Stimulated activated CD8-positive, alpha-beta memory T cell treated with anti-CD3 and anti-CD28 coated beads, Interleukin-4, amount 100 ng/mL, for 4 hours (primary cell): ENCODE results near the gene IGFL3.
"Not testable (repeated sequence)": the region's sequence is repeated elsewhere in the genome, so short reads cannot be mapped to it uniquely, and the experiment has no call there.

ENCODE experiments used
- DNase-seq, 2 donors: peaks; one replicate each; pipeline ENCODE4 v3.0.0-alpha.2; 2020; ENCODE audit warnings: low read depth in 2 of 2, low spot score in 1 of 2

IGFL3 gene

GRCh38 chr19:46126086-46126580 lies 1.6 kb upstream of the IGFL3 start:
- no peak for DNase-seq

DNA sequence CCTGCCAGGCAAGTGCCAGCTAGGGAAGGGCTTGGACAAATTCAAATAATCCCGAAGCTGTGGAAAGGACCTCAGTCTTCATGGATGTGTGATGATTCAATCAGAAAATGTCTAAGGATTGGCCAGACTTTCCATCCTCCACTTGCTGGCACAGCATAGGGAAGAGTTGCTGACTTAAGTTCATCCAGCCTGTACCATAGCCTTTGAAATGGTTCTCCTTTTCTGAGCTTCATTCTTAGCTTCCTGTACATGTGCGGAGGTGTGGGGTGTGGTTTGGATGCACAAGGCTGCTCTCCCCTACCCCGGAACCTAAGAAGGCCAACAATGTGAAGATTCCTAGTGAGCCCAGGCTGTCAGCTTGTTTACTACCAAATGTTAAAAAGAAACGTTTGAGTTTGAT lies 959 bp upstream of the IGFL3 start:
- no peak for DNase-seq

- DNase-seq = no peak
Observed at GRCh38 chr19:46118136-46118535, 6.4 kb downstream of the IGFL3 start.

GRCh38 chr19:46116121-46116520 lies 8.4 kb downstream of the IGFL3 start:
- DNase-seq = no peak

- DNase-seq = no peak
Observed at GRCh38 chr19:46115396-46116106, 8.9 kb downstream of the IGFL3 start.

DNA sequence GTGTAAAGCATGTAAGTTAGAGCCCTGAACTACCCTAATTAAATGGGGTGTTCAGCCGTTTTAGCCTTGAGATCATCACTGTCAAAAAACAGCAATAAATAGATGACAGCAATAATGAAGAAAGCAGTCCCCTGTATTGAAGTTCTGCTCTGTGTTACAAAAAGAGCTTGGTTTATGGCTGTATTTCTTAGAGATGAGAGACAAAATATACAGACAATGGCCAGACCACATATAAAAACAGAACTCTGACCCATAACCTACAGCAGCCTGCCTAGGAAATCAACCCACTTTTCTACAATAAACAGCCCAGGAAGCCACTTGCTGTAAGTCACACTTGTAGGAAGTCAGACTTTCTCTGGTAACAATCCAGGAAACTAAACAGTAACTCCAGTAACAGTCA lies 10.8 kb downstream of the IGFL3 start:
- no peak for DNase-seq

- no peak for DNase-seq
Observed at GRCh38 chr19:46112527-46112926, 12.0 kb downstream of the IGFL3 start.

- no peak for DNase-seq
Observed at GRCh38 chr19:46111376-46111775, 13.1 kb downstream of the IGFL3 start.

DNA sequence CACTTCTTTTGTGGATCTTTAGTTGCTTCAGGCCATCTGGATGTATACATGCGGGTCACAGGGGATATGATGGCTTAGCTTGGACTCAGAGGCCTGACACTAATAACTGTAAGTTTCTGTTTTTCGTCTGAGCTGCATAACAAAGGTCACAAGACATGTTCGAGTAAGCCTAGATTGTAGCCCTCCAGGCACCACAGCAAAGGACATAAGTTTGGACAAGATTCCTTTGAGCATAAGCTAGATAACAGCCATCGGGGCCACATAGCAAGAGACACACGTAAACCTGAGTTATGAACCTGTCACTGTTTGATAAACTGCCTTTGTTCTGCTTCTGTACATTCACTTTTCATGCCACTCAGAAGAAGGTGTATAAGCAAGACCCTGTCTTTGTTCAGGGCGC lies 14.6 kb downstream of the IGFL3 start:
- no peak for DNase-seq

- no peak for DNase-seq
Observed at GRCh38 chr19:46107371-46107770, 17.1 kb downstream of the IGFL3 start.

DNA sequence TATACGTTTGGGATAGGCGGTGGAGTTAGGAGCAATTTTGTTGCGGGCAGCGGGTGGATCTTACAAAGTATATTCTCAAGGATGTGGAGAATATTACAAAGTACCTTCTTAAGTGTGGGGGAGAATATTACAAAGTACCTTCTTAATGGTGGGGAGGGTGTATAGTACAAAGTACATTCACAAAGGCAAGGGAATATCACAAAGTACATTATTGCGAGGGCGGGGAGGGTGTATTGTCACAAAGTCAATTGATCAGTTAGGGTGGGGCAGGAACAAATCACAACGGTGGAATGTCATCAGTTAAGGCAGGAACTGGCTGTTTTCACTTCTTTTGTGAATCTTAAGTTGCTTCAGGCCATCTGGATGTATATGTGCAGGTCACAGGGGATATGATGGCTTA lies 22.2 kb downstream of the IGFL3 start:
- DNase-seq = not testable (repeated sequence)

DNA sequence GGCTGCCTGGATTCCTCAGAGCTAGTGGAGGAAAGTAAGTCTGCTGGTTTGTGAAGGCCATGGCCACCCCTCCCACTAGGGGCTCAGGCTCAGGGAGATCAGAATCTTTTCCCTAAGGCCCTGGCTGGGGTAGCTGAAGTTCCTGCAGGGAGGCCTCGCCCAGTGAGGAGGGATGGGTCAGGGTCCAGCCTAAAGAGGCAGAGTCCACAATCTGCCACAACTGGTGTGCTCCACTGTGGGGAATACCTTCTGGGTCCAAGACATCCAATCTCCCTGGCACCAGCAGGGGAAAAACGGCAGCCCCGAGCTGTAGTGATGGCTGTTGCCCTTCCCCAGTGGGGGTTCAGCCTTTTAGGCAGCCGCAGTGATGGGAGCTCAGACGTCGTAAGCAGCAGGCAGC lies 23.2 kb downstream of the IGFL3 start:
- no peak for DNase-seq

DNA sequence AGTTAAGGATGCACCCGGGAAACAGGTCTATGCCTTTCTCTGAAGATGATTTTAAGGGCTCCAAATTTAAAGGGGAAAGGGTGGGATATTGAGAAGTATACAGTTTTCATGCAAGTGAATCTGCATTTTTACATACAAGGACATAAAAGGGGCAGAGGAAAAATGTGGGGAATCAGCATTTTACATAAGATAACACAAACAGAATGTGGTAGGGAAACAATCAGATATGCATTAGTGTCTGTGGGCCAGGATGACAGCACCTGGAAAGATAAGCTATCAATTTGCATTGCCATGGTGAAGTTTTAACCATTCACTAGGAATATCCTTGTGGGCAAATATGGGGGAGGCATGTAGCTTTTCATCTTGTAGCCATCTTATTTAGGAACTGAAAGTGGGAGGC lies 24.1 kb downstream of the IGFL3 start:
- DNase-seq = no peak

DNA sequence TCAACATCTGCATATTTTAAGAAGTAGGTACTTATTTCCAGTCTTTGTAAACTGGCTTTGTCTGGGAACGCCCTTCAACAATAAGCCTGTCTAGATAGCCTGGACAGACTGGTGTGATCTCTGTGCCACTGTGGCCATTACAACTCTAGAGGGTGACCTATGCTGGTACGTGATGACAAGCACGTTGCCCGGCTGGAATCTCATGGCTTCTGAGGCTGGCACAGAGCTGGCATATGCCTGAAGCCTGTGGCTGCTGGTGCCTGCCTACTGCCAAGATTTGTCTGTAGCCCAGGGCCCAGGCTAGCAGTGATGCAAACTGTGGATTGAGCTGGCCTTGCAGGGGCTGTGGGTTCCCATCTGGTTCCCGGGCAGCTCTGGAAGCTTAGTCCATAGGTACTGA lies 34.0 kb downstream of the IGFL3 start:
- DNase-seq = no peak

- no peak for DNase-seq
Observed at GRCh38 chr19:46089432-46089831, 35.1 kb downstream of the IGFL3 start.

DNA sequence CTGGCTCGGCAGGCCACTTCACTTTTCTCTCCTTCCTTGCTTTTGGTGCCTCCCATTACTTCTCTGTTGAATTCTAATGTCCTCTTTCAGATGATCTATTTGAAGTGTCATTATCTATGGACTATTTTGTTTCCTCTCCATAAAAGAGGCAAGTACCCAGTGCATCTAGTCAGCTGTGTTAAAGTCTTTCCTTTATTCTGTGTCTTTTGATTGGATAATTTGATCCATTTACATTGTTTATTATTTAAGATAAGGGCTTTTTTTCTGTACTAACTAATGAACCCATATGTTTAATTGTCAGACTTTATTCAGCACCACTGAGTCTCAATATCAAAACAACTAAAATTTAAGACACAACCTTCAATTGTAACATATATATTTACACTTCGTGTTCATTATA lies 36.4 kb downstream of the IGFL3 start:
- DNase-seq = no peak

DNA sequence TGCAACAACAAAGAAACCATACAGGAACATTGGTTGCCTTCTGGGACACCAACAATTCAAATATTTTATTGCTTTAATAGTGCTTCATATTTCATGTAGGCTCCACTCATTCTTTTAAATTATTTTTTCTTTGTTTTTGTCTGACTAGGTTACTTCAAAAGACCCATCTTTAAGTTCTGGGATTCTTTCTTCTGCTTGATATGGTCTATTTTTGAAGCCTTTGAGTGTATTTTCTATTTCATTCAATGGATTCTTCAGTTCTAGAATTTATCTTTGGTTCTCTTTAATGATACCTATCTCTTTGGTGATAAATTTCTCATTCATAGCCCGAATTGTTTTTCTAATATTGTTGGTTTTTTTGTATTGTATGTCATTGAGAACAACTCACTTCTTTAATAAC lies 38.6 kb downstream of the IGFL3 start:
- DNase-seq = no peak

DNA sequence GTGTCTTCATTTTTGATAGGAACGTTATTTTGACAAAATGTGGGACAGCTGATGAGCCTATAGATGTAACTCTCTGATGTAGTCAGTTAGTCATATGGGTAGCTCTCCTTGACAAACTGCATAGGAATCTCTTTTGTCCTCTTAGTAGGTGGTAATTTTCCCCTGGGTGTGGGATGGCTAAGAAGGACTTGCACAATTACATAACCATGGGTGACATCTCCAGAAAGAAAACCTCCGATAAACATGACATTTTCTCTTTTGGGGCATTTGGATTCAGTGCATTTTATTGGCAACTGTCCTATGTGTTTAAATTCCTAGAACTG lies 41.8 kb downstream of the IGFL3 start:
- no peak for DNase-seq

DNA sequence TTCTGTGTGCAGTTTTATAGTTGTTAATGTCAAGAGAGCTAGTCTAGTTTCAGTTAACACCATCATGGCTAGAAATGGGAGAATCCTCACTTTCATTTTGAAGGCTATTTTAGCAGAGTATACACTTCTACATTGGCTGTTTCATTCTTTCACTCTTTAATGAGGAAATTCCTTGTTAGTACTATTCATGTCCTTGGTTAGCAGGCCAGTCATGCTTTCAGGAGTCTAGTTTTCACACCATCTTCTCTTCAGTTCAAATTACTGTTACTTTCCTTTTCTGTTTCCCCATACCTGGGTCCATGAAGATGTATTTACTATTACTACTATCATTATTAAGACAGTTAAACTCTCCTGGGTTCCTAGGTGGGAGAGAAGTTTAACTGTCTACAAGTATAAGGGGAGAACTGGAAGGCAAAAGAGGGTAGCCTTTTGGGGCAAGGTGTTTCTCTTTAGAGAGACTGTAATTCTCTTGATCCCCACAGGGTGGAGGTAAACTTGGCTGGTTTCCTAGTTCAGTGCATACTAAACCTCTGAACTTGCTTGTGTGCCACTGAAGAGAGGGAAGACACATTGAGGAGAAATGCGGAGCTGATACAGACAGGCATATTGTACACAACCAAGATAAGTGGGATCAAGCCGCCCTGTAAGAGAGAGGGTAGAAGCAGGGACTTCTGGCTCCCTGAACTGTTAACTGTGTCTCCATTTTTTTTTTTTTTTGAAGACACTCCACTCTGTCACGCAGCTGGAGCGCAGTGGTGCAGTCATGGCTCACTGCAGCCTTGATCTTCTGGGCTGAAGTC lies 42.4 kb downstream of the IGFL3 start:
- DNase-seq = no peak

GRCh38 chr19:46080561-46080960 lies 43.9 kb downstream of the IGFL3 start:
- no peak for DNase-seq

GRCh38 chr19:46079576-46079975 lies 44.9 kb downstream of the IGFL3 start:
- no peak for DNase-seq

DNA sequence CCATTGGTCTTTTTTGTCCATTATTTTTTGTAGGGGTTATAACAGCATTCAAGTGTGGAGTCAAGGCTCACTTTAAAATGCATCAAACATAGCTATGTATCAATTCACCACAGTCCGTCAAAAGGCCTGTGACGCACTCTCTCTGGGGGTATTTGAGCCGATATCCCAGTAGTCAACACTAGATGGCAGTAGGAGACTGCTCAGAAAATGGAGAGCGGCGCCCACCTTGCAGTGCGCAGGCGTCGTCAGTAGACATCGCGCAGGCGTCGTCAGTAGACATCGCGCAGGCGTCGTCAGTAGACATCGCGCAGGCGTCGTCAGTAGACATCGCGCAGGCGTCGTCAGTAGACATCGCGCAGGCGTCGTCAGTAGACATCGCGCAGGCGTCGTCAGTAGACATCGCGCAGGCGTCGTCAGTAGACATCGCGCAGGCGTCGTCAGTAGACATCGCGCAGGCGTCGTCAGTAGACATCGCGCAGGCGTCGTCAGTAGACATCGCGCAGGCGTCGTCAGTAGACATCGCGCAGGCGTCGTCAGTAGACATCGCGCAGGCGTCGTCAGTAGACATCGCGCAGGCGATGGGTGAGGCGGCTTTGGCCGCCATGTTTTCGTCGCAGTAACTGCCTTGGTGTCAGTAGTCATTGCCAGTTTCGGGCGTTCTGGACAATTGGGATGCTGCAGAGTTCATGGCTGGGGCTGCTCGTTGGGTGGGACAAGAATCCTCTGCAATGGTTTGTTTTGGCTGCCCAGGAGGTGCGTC lies 45.7 kb downstream of the IGFL3 start:
- DNase-seq = not testable (repeated sequence)
